Measurements from ENCODE around the gene SLC38A10. TPM values are rescaled to one million over a fixed set of nuclear protein-coding genes. Genes with fewer than 3 reads are reported as not detected.
A peak's percentile ranks its signal among the peaks of the same experiment; 100 is the strongest.

Gene SLC38A10
- total RNA-seq, 1 donor from 2014 or later = 26.1 TPM

DNA sequence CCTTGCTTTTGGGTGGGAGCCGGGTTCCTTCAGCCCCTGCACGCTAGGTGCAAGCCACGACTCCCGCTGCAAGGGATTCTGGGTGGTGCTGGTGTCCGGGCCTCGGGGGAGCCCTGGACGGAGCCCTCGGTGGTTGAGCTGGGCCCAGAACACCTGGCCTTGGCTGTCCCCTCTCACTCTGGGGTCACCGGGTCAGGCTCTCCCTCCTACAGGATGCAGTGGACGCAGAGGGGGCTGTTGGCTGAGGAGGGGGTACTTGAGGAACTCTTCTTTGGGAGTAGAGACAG, 27.9 kb upstream of the SLC38A10 start:
- peaks cover 21 to 35% (median 34%) of the 10 kb centered on the region in 3 donors for H3K4me1 ChIP-seq (ENCODE audit: control insufficient read depth in 3 of 3, insufficient read depth in 3 of 3, low read length in 3 of 3)

DNA sequence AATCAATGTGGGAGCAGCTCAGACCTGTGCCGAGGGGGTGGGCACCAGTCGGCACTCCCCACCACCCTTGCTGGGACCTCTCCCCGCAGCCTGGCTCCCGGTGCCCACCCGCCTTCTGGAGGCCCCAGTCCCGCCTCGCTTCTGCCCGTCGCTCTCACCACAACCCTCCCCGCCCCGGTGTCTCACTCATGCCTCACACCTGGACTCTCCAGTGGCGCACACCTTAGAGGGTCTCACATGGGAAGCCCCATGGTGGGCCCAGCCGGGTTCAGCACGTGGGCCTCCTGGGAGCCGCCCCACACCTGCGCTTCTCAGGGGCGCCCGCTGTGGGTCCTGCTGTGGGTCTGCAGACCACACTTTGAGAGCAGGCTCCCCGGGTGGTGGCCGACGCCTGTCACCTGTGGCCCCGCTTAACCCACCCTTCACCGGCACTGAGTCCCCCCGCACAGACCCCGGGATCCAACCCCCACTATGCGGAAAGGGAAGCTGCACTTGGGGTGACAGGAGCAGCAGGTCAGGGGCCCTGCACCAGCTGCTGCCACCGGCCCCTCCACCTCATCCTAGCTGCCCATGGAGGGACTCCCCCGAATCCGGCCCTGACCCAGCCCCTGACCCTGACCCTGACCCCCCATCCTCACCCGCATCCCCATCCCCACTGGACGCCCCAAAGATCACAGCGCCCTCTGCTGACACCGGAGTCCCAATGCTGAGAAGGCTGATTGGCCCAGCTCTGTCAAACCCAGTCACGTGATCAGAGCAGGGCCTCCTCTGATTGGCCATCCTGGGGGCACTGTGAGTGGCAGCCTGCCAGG, 27.4 kb upstream of the SLC38A10 start:
- Histone ChIP-seq H3K4me1 (ENCODE audit: control insufficient read depth in 3 of 3, insufficient read depth in 3 of 3, low read length in 3 of 3) (peaks cover 18 to 29% (median 28%) of the 10 kb centered on the region in 3 donors), H3K27ac (ENCODE audit: low read depth, low read length) (no peak overlapping the region), H3K36me3 (ENCODE audit: control insufficient read depth in 3 of 3, insufficient read depth in 3 of 3, low read length in 3 of 3) (no peaks in the 10 kb centered on the region), H3K9ac (ENCODE audit: low read depth in 1 of 3, low read length in 3 of 3) (no peak overlapping the region), H3K4me3 (ENCODE audit: low read length in 3 of 3) (no peak overlapping the region), H3K9me3 (ENCODE audit: control insufficient read depth in 3 of 3, low read length in 3 of 3) (no peaks in the 10 kb centered on the region), H3K27me3 (ENCODE audit: control insufficient read depth in 3 of 3, insufficient read depth in 3 of 3, low read length in 3 of 3) (no peaks in the 10 kb centered on the region)

More for the DNA sequence above, 27.9 kb upstream of the SLC38A10 start:
- Histone ChIP-seq H3K27ac (ENCODE audit: low read depth, low read length) (no peak overlapping the region), H3K27me3 (ENCODE audit: control insufficient read depth in 3 of 3, insufficient read depth in 3 of 3, low read length in 3 of 3) (no peaks in the 10 kb centered on the region), H3K9ac (ENCODE audit: low read depth in 1 of 3, low read length in 3 of 3) (no peak overlapping the region), H3K36me3 (ENCODE audit: control insufficient read depth in 3 of 3, insufficient read depth in 3 of 3, low read length in 3 of 3) (no peaks in the 10 kb centered on the region), H3K4me3 (ENCODE audit: low read length in 3 of 3) (no peak overlapping the region), H3K9me3 (ENCODE audit: control insufficient read depth in 3 of 3, low read length in 3 of 3) (no peaks in the 10 kb centered on the region)

- Histone ChIP-seq H3K4me1 (ENCODE audit: control insufficient read depth in 3 of 3, insufficient read depth in 3 of 3, low read length in 3 of 3) (peaks cover 0 to 9% (median 8%) of the 10 kb centered on the region in 3 donors), H3K27me3 (ENCODE audit: control insufficient read depth in 3 of 3, insufficient read depth in 3 of 3, low read length in 3 of 3) (no peaks in the 10 kb centered on the region), H3K27ac (ENCODE audit: low read depth, low read length) (no peak overlapping the region), H3K9ac (ENCODE audit: low read depth in 1 of 3, low read length in 3 of 3) (no peak overlapping the region), H3K36me3 (ENCODE audit: control insufficient read depth in 3 of 3, insufficient read depth in 3 of 3, low read length in 3 of 3) (no peaks in the 10 kb centered on the region), H3K9me3 (ENCODE audit: control insufficient read depth in 3 of 3, low read length in 3 of 3) (no peaks in the 10 kb centered on the region), H3K4me3 (ENCODE audit: low read length in 3 of 3) (no peak overlapping the region)
These were observed 23.0 kb upstream of the SLC38A10 start for GRCh38 chr17:81317961-81318605.

- H3K4me1 ChIP-seq (ENCODE audit: control insufficient read depth in 3 of 3, insufficient read depth in 3 of 3, low read length in 3 of 3) = peaks cover 0 to 9% (median 8%) of the 10 kb centered on the region in 3 donors
- H3K27ac ChIP-seq (ENCODE audit: low read depth, low read length) = no peak overlapping the region
These were observed 22.4 kb upstream of the SLC38A10 start for GRCh38 chr17:81317530-81317821.

GRCh38 chr17:81315885-81316391, 20.8 kb upstream of the SLC38A10 start:
- no peak overlapping the region for H3K4me3 ChIP-seq (ENCODE audit: low read length in 3 of 3)
- no peaks in the 10 kb centered on the region for H3K36me3 ChIP-seq (ENCODE audit: control insufficient read depth in 3 of 3, insufficient read depth in 3 of 3, low read length in 3 of 3)
- H3K4me1 ChIP-seq (ENCODE audit: control insufficient read depth in 3 of 3, insufficient read depth in 3 of 3, low read length in 3 of 3) = peaks cover 0 to 9% (median 8%) of the 10 kb centered on the region in 3 donors
- H3K9ac ChIP-seq (ENCODE audit: low read depth in 1 of 3, low read length in 3 of 3) = peak overlapping the region in 1 of 3 donors; percentile 16
- H3K9me3 ChIP-seq (ENCODE audit: control insufficient read depth in 3 of 3, low read length in 3 of 3) = no peaks in the 10 kb centered on the region
- H3K27ac ChIP-seq (ENCODE audit: low read depth, low read length) = no peak overlapping the region
- no peaks in the 10 kb centered on the region for H3K27me3 ChIP-seq (ENCODE audit: control insufficient read depth in 3 of 3, insufficient read depth in 3 of 3, low read length in 3 of 3)

More at GRCh38 chr17:81317530-81317821, 22.4 kb upstream of the SLC38A10 start:
- Histone ChIP-seq H3K9ac (ENCODE audit: low read depth in 1 of 3, low read length in 3 of 3) (no peak overlapping the region), H3K4me3 (ENCODE audit: low read length in 3 of 3) (no peak overlapping the region), H3K27me3 (ENCODE audit: control insufficient read depth in 3 of 3, insufficient read depth in 3 of 3, low read length in 3 of 3) (no peaks in the 10 kb centered on the region), H3K9me3 (ENCODE audit: control insufficient read depth in 3 of 3, low read length in 3 of 3) (no peaks in the 10 kb centered on the region), H3K36me3 (ENCODE audit: control insufficient read depth in 3 of 3, insufficient read depth in 3 of 3, low read length in 3 of 3) (no peaks in the 10 kb centered on the region)

- Histone ChIP-seq H3K27me3 (ENCODE audit: control insufficient read depth in 3 of 3, insufficient read depth in 3 of 3, low read length in 3 of 3) (no peaks in the 10 kb centered on the region), H3K36me3 (ENCODE audit: control insufficient read depth in 3 of 3, insufficient read depth in 3 of 3, low read length in 3 of 3) (no peaks in the 10 kb centered on the region), H3K9me3 (ENCODE audit: control insufficient read depth in 3 of 3, low read length in 3 of 3) (no peaks in the 10 kb centered on the region), H3K27ac (ENCODE audit: low read depth, low read length) (no peak overlapping the region), H3K4me1 (ENCODE audit: control insufficient read depth in 3 of 3, insufficient read depth in 3 of 3, low read length in 3 of 3) (peaks cover 0 to 14% (median 11%) of the 10 kb centered on the region in 3 donors), H3K9ac (ENCODE audit: low read depth in 1 of 3, low read length in 3 of 3) (peak overlapping the region in 1 of 3 donors; percentile 25), H3K4me3 (ENCODE audit: low read length in 3 of 3) (no peak overlapping the region)
These were observed 20.2 kb upstream of the SLC38A10 start for GRCh38 chr17:81315129-81315884.

DNA sequence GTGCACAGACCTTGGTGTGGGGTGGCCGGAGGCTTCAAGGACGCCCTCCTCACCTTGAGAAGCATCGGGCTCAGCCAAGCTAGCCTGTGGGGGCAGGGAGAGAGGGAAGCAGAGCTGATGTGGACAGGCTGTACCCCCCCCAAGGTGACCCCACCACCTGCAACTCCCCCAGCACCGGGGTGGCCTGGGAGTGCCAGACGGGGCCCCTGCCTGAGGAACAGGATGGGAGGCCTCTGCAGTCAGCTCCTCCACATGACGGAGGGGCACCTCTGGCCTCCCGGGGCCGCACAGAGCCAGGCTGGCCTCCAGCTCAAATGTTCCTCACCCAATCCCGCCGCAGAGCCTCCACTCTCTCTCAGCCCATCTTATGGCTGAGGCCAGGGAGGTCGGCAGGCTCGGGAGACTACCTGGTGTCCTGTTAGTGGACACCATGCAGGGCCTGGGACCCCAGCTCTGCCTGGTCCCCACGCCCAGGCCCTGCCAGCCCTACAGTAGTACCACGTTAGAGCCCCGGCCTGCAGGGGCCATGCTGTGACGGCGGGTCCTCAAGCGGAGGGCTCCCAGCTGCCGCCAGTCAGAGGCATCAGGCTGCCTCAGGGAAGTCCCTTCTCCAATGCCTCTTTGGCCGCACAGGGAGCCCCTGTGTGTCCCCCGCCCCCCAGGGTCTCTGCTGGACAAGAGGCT, 19.4 kb upstream of the SLC38A10 start:
- peak overlapping the region in 1 of 3 donors; percentile 25 for H3K9ac ChIP-seq (ENCODE audit: low read depth in 1 of 3, low read length in 3 of 3)
- no peaks in the 10 kb centered on the region for H3K27me3 ChIP-seq (ENCODE audit: control insufficient read depth in 3 of 3, insufficient read depth in 3 of 3, low read length in 3 of 3)
- H3K27ac ChIP-seq (ENCODE audit: low read depth, low read length) = no peak overlapping the region
- H3K9me3 ChIP-seq (ENCODE audit: control insufficient read depth in 3 of 3, low read length in 3 of 3) = no peaks in the 10 kb centered on the region
- H3K4me1 ChIP-seq (ENCODE audit: control insufficient read depth in 3 of 3, insufficient read depth in 3 of 3, low read length in 3 of 3) = peaks cover 5 to 21% (median 18%) of the 10 kb centered on the region in 3 donors
- H3K36me3 ChIP-seq (ENCODE audit: control insufficient read depth in 3 of 3, insufficient read depth in 3 of 3, low read length in 3 of 3) = no peaks in the 10 kb centered on the region
- H3K4me3 ChIP-seq (ENCODE audit: low read length in 3 of 3) = no peak overlapping the region

- Histone ChIP-seq H3K4me3 (ENCODE audit: low read length in 3 of 3) (no peak overlapping the region), H3K27ac (ENCODE audit: low read depth, low read length) (no peak overlapping the region), H3K9ac (ENCODE audit: low read depth in 1 of 3, low read length in 3 of 3) (no peak overlapping the region), H3K4me1 (ENCODE audit: control insufficient read depth in 3 of 3, insufficient read depth in 3 of 3, low read length in 3 of 3) (peaks cover 11 to 28% (median 24%) of the 10 kb centered on the region in 3 donors), H3K9me3 (ENCODE audit: control insufficient read depth in 3 of 3, low read length in 3 of 3) (no peaks in the 10 kb centered on the region), H3K27me3 (ENCODE audit: control insufficient read depth in 3 of 3, insufficient read depth in 3 of 3, low read length in 3 of 3) (no peaks in the 10 kb centered on the region), H3K36me3 (ENCODE audit: control insufficient read depth in 3 of 3, insufficient read depth in 3 of 3, low read length in 3 of 3) (no peaks in the 10 kb centered on the region)
These were observed 18.8 kb upstream of the SLC38A10 start for GRCh38 chr17:81313776-81314397.

- H3K36me3 ChIP-seq (ENCODE audit: control insufficient read depth in 3 of 3, insufficient read depth in 3 of 3, low read length in 3 of 3) = no peaks in the 10 kb centered on the region
- no peaks in the 10 kb centered on the region for H3K27me3 ChIP-seq (ENCODE audit: control insufficient read depth in 3 of 3, insufficient read depth in 3 of 3, low read length in 3 of 3)
- H3K4me1 ChIP-seq (ENCODE audit: control insufficient read depth in 3 of 3, insufficient read depth in 3 of 3, low read length in 3 of 3) = peaks cover 17 to 36% (median 27%) of the 10 kb centered on the region in 3 donors
- H3K9ac ChIP-seq (ENCODE audit: low read depth in 1 of 3, low read length in 3 of 3) = no peak overlapping the region
- no peaks in the 10 kb centered on the region for H3K9me3 ChIP-seq (ENCODE audit: control insufficient read depth in 3 of 3, low read length in 3 of 3)
- no peak overlapping the region for H3K4me3 ChIP-seq (ENCODE audit: low read length in 3 of 3)
- no peak overlapping the region for H3K27ac ChIP-seq (ENCODE audit: low read depth, low read length)
These were observed 17.7 kb upstream of the SLC38A10 start for GRCh38 chr17:81312624-81313325.

All from skeletal muscle tissue (tissue), 4 donors.